Subcutaneous adipose tissue (tissue), 4 donors: Measurements from ENCODE around the gene AHDC1. TPM values are rescaled to one million over a fixed set of nuclear protein-coding genes. Genes with fewer than 3 reads are reported as not detected.

Experiments
- small RNA-seq: library from RNA; depleted of rRNA; stranded (forward); fragments of <200 nt; gene quantifications from one replicate; pipeline ENCODE3, GENCODE V24; 2016
- total RNA-seq, 4 donors: library from RNA; depleted of rRNA; stranded (reverse); fragments of >200 nt; gene quantifications; one replicate each; pipeline ENCODE4 v1.1.0, GENCODE V29; 2016
- TF ChIP-seq, protein P1 (sequence below): fragments of 450-650 bp; IDR thresholded peaks from one replicate; pipeline ENCODE4 v1.5.1; 2016; ENCODE audit warnings: low read depth, mild to moderate bottlenecking, control low read depth, antibody characterized with exemption, moderate library complexity

AHDC1 gene
- total RNA-seq, 4 donors from 2014 or later: 2.9 to 13.6 (median 7.1) TPM

DNA sequence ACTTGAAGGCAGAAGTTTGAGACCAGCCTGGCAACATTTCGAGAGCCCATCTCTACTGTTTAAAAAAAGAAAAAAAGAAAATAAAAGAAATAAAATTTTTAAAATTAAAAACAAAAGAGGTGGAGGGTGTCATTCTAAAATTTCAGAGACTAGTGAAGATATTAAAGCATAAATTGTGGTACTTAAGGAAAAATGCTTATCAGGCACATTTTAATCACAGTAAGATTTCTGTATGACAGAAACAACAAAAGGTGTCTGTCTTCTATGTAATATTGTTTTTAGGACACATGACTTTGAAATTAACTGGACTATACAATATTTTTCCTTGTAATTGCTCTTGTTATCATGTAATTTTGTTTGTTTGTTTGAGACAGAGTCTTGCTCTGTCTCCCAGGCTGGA is 118.6 kb downstream of the AHDC1 start:
- TF ChIP-seq, protein P1, sequence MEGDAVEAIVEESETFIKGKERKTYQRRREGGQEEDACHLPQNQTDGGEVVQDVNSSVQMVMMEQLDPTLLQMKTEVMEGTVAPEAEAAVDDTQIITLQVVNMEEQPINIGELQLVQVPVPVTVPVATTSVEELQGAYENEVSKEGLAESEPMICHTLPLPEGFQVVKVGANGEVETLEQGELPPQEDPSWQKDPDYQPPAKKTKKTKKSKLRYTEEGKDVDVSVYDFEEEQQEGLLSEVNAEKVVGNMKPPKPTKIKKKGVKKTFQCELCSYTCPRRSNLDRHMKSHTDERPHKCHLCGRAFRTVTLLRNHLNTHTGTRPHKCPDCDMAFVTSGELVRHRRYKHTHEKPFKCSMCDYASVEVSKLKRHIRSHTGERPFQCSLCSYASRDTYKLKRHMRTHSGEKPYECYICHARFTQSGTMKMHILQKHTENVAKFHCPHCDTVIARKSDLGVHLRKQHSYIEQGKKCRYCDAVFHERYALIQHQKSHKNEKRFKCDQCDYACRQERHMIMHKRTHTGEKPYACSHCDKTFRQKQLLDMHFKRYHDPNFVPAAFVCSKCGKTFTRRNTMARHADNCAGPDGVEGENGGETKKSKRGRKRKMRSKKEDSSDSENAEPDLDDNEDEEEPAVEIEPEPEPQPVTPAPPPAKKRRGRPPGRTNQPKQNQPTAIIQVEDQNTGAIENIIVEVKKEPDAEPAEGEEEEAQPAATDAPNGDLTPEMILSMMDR: no peak

Small RNA genes within 50 kb of the gene (small RNA-seq; reads per million reads assigned to genes)
- not detected for gene AL031729.1

Other genes with a start within 250 kb of the AHDC1 start
- gene MAP3K6, start 237.2 kb downstream of the AHDC1 start, total RNA-seq: 100 to 1,000 TPM in 1 of 4 donors, 10 to 100 TPM in 3; 26.4 to 129 (median 35.1) TPM
- 100 to 1,000 TPM in 1 of 4 donors, 10 to 100 TPM in 1, 1 to 10 TPM in 2; 2.0 to 247 (median 19.1) TPM for gene FCN3, start 229.3 kb downstream of the AHDC1 start, total RNA-seq
- gene CD164L2, start 220.8 kb downstream of the AHDC1 start, total RNA-seq: not detected
- gene GPR3, start 211.5 kb downstream of the AHDC1 start, total RNA-seq: under 1 TPM in 2 of 4 donors, not detected in 2; 0.51 to 0.66 TPM
- 10 to 100 TPM; 72.8 to 94.9 (median 80.9) TPM for gene WASF2, start 114.0 kb downstream of the AHDC1 start, total RNA-seq
- gene FGR, start 31.0 kb upstream of the AHDC1 start, total RNA-seq: 100 to 1,000 TPM in 1 of 4 donors, 10 to 100 TPM in 3; 22.4 to 179 (median 44.6) TPM
- gene IFI6, start 68.0 kb upstream of the AHDC1 start, total RNA-seq: 100 to 1,000 TPM in 1 of 4 donors, 10 to 100 TPM in 3; 28.4 to 420 (median 77.5) TPM
- 10 to 100 TPM; 19.4 to 37.9 (median 23.3) TPM for gene FAM76A, start 121.8 kb upstream of the AHDC1 start, total RNA-seq
- 100 to 1,000 TPM in 3 of 4 donors, 10 to 100 TPM in 1; 94.5 to 151 (median 137) TPM for gene STX12, start 169.1 kb upstream of the AHDC1 start, total RNA-seq
- 10 to 100 TPM; 27.2 to 39.0 (median 29.5) TPM for gene PPP1R8, start 226.6 kb upstream of the AHDC1 start, total RNA-seq